ENCODE data around the gene INPP5B. TPM values are rescaled to one million over a fixed set of nuclear protein-coding genes. Genes with fewer than 3 reads are reported as not detected.

Gene INPP5B
- total and polyA plus RNA-seq, 2 of the 13 experiments (the other 11 are each of a cell fraction or from before 2014, with no cell fraction given) = 9.0 to 9.8 TPM

DNA sequence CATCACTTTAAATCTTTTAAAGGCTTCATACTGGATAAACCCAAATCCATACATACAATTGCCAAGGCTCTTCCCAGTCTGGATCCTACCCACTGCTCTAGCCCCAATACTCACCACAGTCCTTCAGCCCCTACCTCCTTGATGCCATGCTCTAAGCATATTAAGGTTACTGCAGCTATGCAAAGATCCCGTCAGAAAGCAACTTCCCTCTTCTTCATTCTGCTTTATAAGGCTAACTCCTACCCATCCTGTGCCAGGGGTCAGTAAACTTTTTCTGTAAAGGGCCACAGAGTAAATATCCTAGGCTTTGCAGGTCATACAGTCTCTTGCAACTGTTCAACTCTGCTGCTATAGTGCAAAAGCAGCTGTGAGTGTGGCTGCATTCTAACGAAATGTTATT is 53.2 kb downstream of the INPP5B start:
- Histone ChIP-seq H3K9me3 (ENCODE audit: low read length) (no peaks in the 10 kb centered on the region), H3K9ac (ENCODE audit: insufficient read depth, low read depth, low read length) (no peak overlapping the region), H3K4me3 (replicated peaks in 1 of 3; ENCODE audit: insufficient read depth in 1 of 3, low read depth in 2 of 3, low read length in 3 of 3) (no peak overlapping the region), H3K4me2 (ENCODE audit: low read depth, low read length) (no peak overlapping the region), H4K20me1 (ENCODE audit: insufficient read depth, low read length) (no peaks in the 10 kb centered on the region; the same call in 1 of the 2 replicates), H3K36me3 (replicated peaks in 1 of 2; ENCODE audit: control insufficient read depth in 1 of 2, insufficient read depth in 2 of 2, low read length in 2 of 2) (peaks cover 3 to 11% of the 10 kb centered on the region in 2 experiments; a peak in 4 of 5 replicates), H2AFZ (ENCODE audit: low read length) (no peak overlapping the region), H3K27ac (ENCODE audit: extremely low read length, insufficient read depth, low read length) (no peak overlapping the region), H3K79me2 (ENCODE audit: insufficient read depth, low read length) (no peaks in the 10 kb centered on the region), H3K27me3 (ENCODE audit: control insufficient read depth in 1 of 2, insufficient read depth in 2 of 2, low read length in 2 of 2) (no peaks in the 10 kb centered on the region), H3K4me1 (ENCODE audit: insufficient read depth, low read length) (peaks cover 6% of the 10 kb centered on the region; the same call in 1 of the 2 replicates)
- ATAC-seq = no peak
- no peak for FAIRE-seq
- WGBS (ENCODE audit: low lambda C conversion rate) = 89% methylated on average over 2 of the region's 2 CpGs
- in situ Hi-C loops (cut with HindIII; ENCODE audit: extremely low pct_ligation_motif_present, low pct_unique_long_range_greater_than_20kb) = loop anchor here (5.0 kb wide), 1 partner anchor 84 kb away; no protein-coding TSS in a partner anchor
- POLR2A ChIA-PET = no interaction called here
- CTCF ChIA-PET (ENCODE audit: low intra/inter-chr PET ratio, low total read pairs) = no interaction called here
- no peak for DNase-seq (ENCODE audit: low spot score)
- no peak for TF ChIP-seq ZNF234 (CRISPR knock-in tag; conservative IDR thresholded peaks at IDR 0.05)
- no peak for TF ChIP-seq WIZ (CRISPR knock-in tag; IDR thresholded peaks at IDR 0.05)
- no peak for TF ChIP-seq YY1 (IDR thresholded peaks at IDR 0.05; ENCODE audit: insufficient read depth, insufficient replicate concordance, low read depth, low read length)
- BruUV-seq (replicated peaks) = no TSS peak
- intact Hi-C loops (cut with micrococcal nuclease; ENCODE audit: unreplicated experiment) = no loop called here

DNA sequence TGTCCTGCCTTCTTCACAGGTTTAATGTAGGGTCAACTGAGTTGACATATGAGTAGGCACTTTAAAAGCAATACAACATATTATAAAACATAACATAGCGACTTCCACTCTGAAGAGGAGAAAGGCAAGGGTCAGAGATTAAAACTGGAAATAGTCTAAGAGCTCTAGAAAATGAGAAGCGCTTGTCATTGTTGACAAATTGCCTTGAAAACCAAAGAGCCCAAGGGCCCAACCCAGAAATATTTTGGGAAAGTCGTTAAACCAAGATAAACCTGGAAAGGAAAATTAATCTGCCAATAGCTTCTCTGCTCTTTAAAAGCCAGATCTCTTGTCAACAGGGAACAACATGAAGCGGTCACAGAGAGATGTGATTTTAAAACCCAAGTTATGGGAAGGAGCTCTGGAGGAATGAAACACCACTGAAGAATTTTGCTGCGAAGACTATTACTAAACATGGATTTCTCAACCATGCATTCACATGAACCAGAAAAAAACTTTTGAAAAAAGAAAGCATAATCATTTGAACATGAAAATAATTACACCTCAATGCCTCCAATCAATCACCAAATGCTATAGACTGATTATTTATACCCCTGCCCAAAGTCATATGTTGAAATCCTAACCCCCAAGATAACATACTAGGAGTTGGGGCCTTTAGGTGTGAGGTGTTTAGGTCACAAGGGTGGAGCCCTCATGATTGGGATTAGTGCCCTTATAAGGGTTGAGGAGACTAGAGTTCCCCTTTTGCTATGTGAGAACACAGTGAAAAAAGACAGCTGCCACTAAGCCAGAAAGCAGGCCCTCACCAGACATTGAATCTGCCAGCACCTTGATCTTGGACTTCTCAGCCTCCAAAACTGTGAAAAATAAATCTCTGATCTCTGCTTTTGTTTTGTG is 54.5 kb downstream of the INPP5B start:
- Histone ChIP-seq H3K27me3 (ENCODE audit: control insufficient read depth in 1 of 2, insufficient read depth in 2 of 2, low read length in 2 of 2) (no peaks in the 10 kb centered on the region), H3K79me2 (ENCODE audit: insufficient read depth, low read length) (no peaks in the 10 kb centered on the region), H4K20me1 (ENCODE audit: insufficient read depth, low read length) (no peaks in the 10 kb centered on the region; the same call in 1 of the 2 replicates), H3K36me3 (replicated peaks in 1 of 2; ENCODE audit: control insufficient read depth in 1 of 2, insufficient read depth in 2 of 2, low read length in 2 of 2) (peaks cover 4 to 23% of the 10 kb centered on the region in 2 experiments), H3K9me3 (ENCODE audit: low read length) (no peaks in the 10 kb centered on the region), H3K27ac (ENCODE audit: extremely low read length, insufficient read depth, low read length) (no peak overlapping the region), H3K4me1 (ENCODE audit: insufficient read depth, low read length) (peaks cover 6% of the 10 kb centered on the region; the same call in 1 of the 2 replicates), H3K9ac (ENCODE audit: insufficient read depth, low read depth, low read length) (no peak overlapping the region), H3K4me2 (ENCODE audit: low read depth, low read length) (no peak overlapping the region), H3K4me3 (replicated peaks in 1 of 3; ENCODE audit: insufficient read depth in 1 of 3, low read depth in 2 of 3, low read length in 3 of 3) (no peak overlapping the region), H2AFZ (ENCODE audit: low read length) (no peak overlapping the region)
- TF ChIP-seq ZNF121 (CRISPR knock-in tag; IDR thresholded peaks at IDR 0.05) (no peak), PHF21A (CRISPR knock-in tag; IDR thresholded peaks at IDR 0.05) (no peak), ZNF562 (CRISPR knock-in tag; IDR thresholded peaks at IDR 0.05; ENCODE audit: borderline replicate concordance) (no peak), PLRG1 (conservative IDR thresholded peaks at IDR 0.05) (no peak), ZNF264 (CRISPR knock-in tag; IDR thresholded peaks at IDR 0.05) (peak; percentile 96)
- CTCF ChIA-PET (ENCODE audit: low intra/inter-chr PET ratio, low total read pairs) = no interaction called here
- in situ Hi-C loops (cut with HindIII; ENCODE audit: extremely low pct_ligation_motif_present, low pct_unique_long_range_greater_than_20kb) (loop anchor here (5.0 kb wide), 1 partner anchor 85 kb away; no protein-coding TSS in a partner anchor), intact Hi-C loops (cut with micrococcal nuclease; ENCODE audit: unreplicated experiment) (no loop called here)
- ATAC-seq (no peak), FAIRE-seq (no peak), DNase-seq (ENCODE audit: low spot score) (no peak)
- 89% methylated on average over 5 of the region's 5 CpGs for WGBS (ENCODE audit: low lambda C conversion rate)
- BruUV-seq (replicated peaks) = no TSS peak
- POLR2A ChIA-PET = interaction anchor here (0.7 to 1.0 kb wide), 2 partner anchors 30 to 1296 kb away, joined by 3 to 4 read pairs; no protein-coding TSS in a partner anchor
